ENCODE measurements around the gene RCSD1. TPM values are rescaled to one million over a fixed set of nuclear protein-coding genes. Genes with fewer than 3 reads are reported as not detected.

RCSD1 gene
- total RNA-seq, 1 donor from 2014 or later, result 0.76 TPM

DNA sequence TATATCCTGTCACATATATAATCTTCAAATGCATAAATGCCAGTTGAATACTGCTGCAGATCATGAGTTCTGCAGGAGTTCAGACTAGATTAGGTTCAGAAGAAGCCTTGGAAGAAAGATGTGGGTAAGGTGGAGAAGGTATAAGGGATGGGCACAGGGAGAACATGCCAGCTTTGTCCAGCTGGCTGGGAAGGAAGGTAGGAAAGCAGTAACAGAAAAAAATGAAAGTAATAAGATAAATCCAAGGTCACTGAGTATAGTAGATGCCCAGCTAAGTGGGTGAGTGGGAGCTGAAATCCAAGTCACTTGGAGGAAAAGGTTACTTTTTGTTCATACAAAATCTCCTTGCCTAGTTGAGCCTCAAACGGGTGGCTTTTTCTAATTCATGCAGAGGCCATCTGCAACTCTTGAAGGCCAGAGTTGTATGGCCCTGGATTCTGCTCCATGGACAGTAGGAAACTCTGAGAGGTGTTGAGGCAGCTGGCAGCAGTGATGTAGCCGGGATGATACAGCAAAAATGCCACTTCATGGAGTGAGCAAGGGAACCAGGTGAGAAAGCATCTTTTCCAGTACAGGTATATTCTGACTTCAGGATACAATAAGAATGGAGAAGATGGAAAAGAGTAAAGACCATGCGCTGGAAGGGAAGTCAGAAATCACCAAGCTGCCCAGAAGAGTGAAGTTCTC is 3.4 kb downstream of the RCSD1 start:
- peaks cover 26% of the 10 kb centered on the region for H3K27me3 Mint-ChIP-seq (ENCODE audit: low read depth)
- no peaks in the 10 kb centered on the region for H3K9me3 Mint-ChIP-seq
- H3K4me3 Mint-ChIP-seq, result no peak overlapping the region
- no peaks in the 10 kb centered on the region for H3K36me3 Mint-ChIP-seq
- no peak for DNase-seq (ENCODE audit: low spot score in 2 of 2, unreplicated experiment in 2 of 2)
- TF ChIP-seq, protein P1, sequence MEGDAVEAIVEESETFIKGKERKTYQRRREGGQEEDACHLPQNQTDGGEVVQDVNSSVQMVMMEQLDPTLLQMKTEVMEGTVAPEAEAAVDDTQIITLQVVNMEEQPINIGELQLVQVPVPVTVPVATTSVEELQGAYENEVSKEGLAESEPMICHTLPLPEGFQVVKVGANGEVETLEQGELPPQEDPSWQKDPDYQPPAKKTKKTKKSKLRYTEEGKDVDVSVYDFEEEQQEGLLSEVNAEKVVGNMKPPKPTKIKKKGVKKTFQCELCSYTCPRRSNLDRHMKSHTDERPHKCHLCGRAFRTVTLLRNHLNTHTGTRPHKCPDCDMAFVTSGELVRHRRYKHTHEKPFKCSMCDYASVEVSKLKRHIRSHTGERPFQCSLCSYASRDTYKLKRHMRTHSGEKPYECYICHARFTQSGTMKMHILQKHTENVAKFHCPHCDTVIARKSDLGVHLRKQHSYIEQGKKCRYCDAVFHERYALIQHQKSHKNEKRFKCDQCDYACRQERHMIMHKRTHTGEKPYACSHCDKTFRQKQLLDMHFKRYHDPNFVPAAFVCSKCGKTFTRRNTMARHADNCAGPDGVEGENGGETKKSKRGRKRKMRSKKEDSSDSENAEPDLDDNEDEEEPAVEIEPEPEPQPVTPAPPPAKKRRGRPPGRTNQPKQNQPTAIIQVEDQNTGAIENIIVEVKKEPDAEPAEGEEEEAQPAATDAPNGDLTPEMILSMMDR (IDR thresholded peaks at IDR 0.05; ENCODE audit: unreplicated experiment), result no peak
- H3K27ac Mint-ChIP-seq, result no peak overlapping the region
- H3K4me1 Mint-ChIP-seq, result peaks cover 62% of the 10 kb centered on the region

DNA sequence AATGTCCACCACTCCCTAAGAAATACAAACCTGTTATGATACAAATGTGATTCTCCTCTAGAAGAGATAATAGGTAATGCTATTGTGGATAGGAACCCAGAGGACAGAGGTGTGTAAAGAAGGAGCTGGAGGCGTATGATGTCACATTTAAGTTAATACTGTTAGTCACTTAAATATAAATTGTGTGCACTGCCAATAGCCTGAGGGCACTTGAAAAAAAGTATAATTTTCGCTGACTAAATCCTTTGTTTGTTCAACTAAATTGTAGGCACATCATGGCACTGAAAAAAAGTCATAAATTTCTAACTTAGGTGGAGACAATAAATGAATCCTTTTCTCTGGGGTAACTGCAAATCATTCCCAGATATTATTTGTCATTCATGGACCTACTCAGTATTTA is 4.4 kb downstream of the RCSD1 start:
- Mint-ChIP-seq H3K36me3 (no peaks in the 10 kb centered on the region), H3K4me3 (no peak overlapping the region), H3K27me3 (ENCODE audit: low read depth) (peaks cover 16% of the 10 kb centered on the region)

DNA sequence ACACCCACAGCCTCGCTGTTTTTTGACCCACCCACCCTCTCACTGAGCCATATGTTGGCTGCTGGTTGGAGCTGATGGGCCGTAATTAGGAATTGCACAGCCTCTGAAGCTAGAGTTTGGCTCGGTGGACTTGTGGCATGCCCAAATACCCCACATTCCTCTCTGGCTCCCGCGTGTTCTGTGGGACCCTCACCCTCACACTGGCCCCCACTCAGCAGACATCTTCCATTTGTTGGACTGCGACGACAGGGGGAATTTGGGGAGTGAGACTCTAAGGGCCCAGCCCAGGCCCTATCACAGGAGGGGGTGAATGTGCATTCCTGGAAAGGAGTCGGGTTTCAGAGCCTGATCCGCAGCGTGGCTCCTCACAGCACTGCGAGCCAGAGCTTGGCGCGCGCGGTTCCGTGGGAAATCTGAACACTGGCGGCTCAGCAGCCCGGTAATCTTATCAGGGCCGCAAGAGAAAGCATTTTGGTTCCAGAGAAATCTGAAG is 5.2 kb downstream of the RCSD1 start:
- TF ChIP-seq, protein P1 (IDR thresholded peaks at IDR 0.05; ENCODE audit: unreplicated experiment), result no peak
- Mint-ChIP-seq H3K27me3 (ENCODE audit: low read depth) (peaks cover 10% of the 10 kb centered on the region), H3K36me3 (no peaks in the 10 kb centered on the region), H3K9me3 (no peaks in the 10 kb centered on the region), H3K4me3 (peak overlapping the region; percentile 25), H3K4me1 (peaks cover 56% of the 10 kb centered on the region), H3K27ac (peak overlapping the region; percentile 71)
- DNase-seq (ENCODE audit: low spot score in 2 of 2, unreplicated experiment in 2 of 2), result peak; percentile 38 to 65

More for the DNA sequence above, 4.4 kb downstream of the RCSD1 start:
- Mint-ChIP-seq H3K9me3 (no peaks in the 10 kb centered on the region), H3K27ac (no peak overlapping the region), H3K4me1 (peaks cover 60% of the 10 kb centered on the region)
- TF ChIP-seq, protein P1 (IDR thresholded peaks at IDR 0.05; ENCODE audit: unreplicated experiment), result no peak
- DNase-seq (ENCODE audit: low spot score in 2 of 2, unreplicated experiment in 2 of 2), result no peak

DNA sequence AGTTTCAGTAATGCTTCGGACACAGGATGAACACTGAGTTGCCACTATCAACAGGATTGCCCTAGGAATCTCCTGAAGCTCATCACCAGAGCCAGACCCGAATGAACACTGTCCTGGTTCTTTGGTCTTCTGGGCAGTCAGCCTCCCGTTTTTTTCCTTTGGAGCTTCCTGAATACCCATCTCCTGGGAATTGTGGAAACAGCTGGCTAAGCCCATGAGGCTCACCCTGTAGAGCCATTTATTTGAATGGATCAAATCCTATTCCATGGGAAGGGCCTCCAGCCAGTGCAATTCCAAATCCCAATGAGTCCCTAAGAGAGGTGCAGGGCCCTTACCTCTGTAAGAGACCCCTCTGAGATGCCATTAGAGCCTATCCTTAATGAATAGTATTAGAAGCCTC is 5.9 kb downstream of the RCSD1 start:
- Mint-ChIP-seq H3K4me3 (no peak overlapping the region), H3K9me3 (no peaks in the 10 kb centered on the region)

DNA sequence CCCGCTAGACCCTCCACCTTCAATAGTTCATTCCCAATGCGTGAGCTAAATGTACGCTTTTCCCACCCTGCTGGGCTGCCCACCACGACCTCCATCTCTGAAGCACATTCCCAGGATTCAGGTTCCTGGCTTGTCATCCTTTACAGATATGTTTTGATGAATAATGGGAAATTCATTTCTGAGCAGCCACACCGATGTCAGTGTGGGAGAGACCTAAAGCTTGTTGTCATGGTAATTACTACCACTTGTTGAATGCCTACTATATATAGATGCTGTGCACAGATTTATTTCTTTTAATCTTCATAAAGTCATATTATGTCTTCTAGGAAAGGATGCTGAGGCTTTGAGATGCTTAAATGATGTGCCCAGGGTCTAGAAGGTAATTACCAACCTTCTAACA is 8.0 kb downstream of the RCSD1 start:
- DNase-seq (ENCODE audit: low spot score in 2 of 2, unreplicated experiment in 2 of 2), result no peak
- Mint-ChIP-seq H3K27me3 (ENCODE audit: low read depth) (peaks cover 12% of the 10 kb centered on the region), H3K4me1 (peaks cover 31% of the 10 kb centered on the region), H3K4me3 (no peak overlapping the region), H3K9me3 (no peaks in the 10 kb centered on the region), H3K27ac (no peak overlapping the region), H3K36me3 (no peaks in the 10 kb centered on the region)
- TF ChIP-seq, protein P1 (IDR thresholded peaks at IDR 0.05; ENCODE audit: unreplicated experiment), result no peak

More for the DNA sequence above, 5.9 kb downstream of the RCSD1 start:
- Mint-ChIP-seq H3K4me1 (peaks cover 50% of the 10 kb centered on the region), H3K36me3 (no peaks in the 10 kb centered on the region), H3K27ac (no peak overlapping the region), H3K27me3 (ENCODE audit: low read depth) (peaks cover 4% of the 10 kb centered on the region)
- TF ChIP-seq, protein P1 (IDR thresholded peaks at IDR 0.05; ENCODE audit: unreplicated experiment), result no peak
- no peak for DNase-seq (ENCODE audit: low spot score in 2 of 2, unreplicated experiment in 2 of 2)
